OCI-LY1 (cell line): ENCODE data around the gene ZFP92.

Experiments used
- H2AFZ ChIP-seq: fragments of 200-600 bp; sonication (generic), shearing (Covaris generic); 2 replicates; pipeline ENCODE4 v1.6.0; 2014; ENCODE audit warnings: antibody characterized with exemption, mild to moderate bottlenecking, low read length
- H3F3A ChIP-seq: fragments of 200-600 bp; sonication (generic), shearing (Covaris generic); 2 replicates; pipeline ENCODE4 v1.6.0; 2014; ENCODE audit warnings: mild to moderate bottlenecking, antibody characterized with exemption, low read length, moderate library complexity; ENCODE audit not compliant: insufficient read depth
- H3K27ac ChIP-seq: fragments of 200-600 bp; sonication (generic); 2 replicates; pipeline ENCODE4 v1.5.1; 2014; ENCODE audit warnings: low read length, mixed run types, mild to moderate bottlenecking, low read depth; ENCODE audit not compliant: poor library complexity, severe bottlenecking
- H3K27me3 ChIP-seq: fragments of 200-600 bp; sonication (generic); 2 replicates; pipeline ENCODE4 v1.6.0; 2014; ENCODE audit warnings: antibody characterized with exemption, mild to moderate bottlenecking, low read length, moderate library complexity; ENCODE audit not compliant: insufficient read depth
- H3K36me3 ChIP-seq: fragments of 200-600 bp; sonication (generic); 2 replicates; pipeline ENCODE4 v1.6.1; 2014; ENCODE audit warnings: mild to moderate bottlenecking, antibody characterized with exemption, low read length, moderate library complexity, mixed read lengths; ENCODE audit not compliant: insufficient read depth
- H3K4me1 ChIP-seq: fragments of 200-600 bp; sonication (generic); 2 replicates; pipeline ENCODE4 v1.5.1; 2014; ENCODE audit warnings: mild to moderate bottlenecking, low read length, moderate library complexity; ENCODE audit not compliant: insufficient read depth, severe bottlenecking
- H3K4me2 ChIP-seq: fragments of 200-600 bp; sonication (generic), shearing (Covaris generic); 2 replicates; pipeline ENCODE4 v1.6.1; 2014; ENCODE audit warnings: low read length
- H3K4me3 ChIP-seq: fragments of 200-600 bp; sonication (generic); 2 replicates; pipeline ENCODE4 v1.5.1; 2014; ENCODE audit warnings: low read length, low read depth, mild to moderate bottlenecking, mixed read lengths; ENCODE audit not compliant: poor library complexity, severe bottlenecking
- H3K79me2 ChIP-seq: fragments of 200-600 bp; shearing (Covaris generic); 2 replicates; pipeline ENCODE4 v1.6.1; 2016; ENCODE audit warnings: mixed run types, low read length, mixed read lengths; ENCODE audit not compliant: insufficient read depth
- H3K9ac ChIP-seq: fragments of 200-600 bp; sonication (generic), shearing (Covaris generic); 2 replicates; pipeline ENCODE4 v1.6.1; 2014; ENCODE audit warnings: mild to moderate bottlenecking, low read length, mixed read lengths
- H3K9me2 ChIP-seq: fragments of 200-600 bp; sonication (generic), shearing (Covaris generic); 2 replicates; pipeline ENCODE4 v1.6.1; 2014; ENCODE audit warnings: low read depth, mild to moderate bottlenecking, low read length, mixed read lengths
- H3K9me3 ChIP-seq: fragments of 200-600 bp; shearing (Covaris generic); 2 replicates; pipeline ENCODE4 v1.6.1; 2014; ENCODE audit warnings: low read length, mixed read lengths
- H4K20me1 ChIP-seq: fragments of 200-600 bp; sonication (generic), shearing (Covaris generic); 2 replicates; pipeline ENCODE4 v1.6.0; 2016; ENCODE audit warnings: mild to moderate bottlenecking, low read length; ENCODE audit not compliant: insufficient read depth
- CTCF ChIP-seq: fragments of 200-600 bp; sonication (generic), shearing (Covaris generic); IDR thresholded peaks from 2 replicates; pipeline ENCODE4 v1.5.1; 2017; ENCODE audit warnings: mild to moderate bottlenecking, antibody characterized with exemption, low read length, moderate library complexity, mixed read lengths
- EZH2 ChIP-seq: fragments of 200-600 bp; sonication (generic), shearing (Covaris generic); IDR thresholded peaks from 2 replicates; pipeline ENCODE4 v1.8.0; 2017; ENCODE audit warnings: borderline replicate concordance, mixed run types, mild to moderate bottlenecking, antibody characterized with exemption, low read length, moderate library complexity, mixed read lengths

ZFP92 gene

DNA sequence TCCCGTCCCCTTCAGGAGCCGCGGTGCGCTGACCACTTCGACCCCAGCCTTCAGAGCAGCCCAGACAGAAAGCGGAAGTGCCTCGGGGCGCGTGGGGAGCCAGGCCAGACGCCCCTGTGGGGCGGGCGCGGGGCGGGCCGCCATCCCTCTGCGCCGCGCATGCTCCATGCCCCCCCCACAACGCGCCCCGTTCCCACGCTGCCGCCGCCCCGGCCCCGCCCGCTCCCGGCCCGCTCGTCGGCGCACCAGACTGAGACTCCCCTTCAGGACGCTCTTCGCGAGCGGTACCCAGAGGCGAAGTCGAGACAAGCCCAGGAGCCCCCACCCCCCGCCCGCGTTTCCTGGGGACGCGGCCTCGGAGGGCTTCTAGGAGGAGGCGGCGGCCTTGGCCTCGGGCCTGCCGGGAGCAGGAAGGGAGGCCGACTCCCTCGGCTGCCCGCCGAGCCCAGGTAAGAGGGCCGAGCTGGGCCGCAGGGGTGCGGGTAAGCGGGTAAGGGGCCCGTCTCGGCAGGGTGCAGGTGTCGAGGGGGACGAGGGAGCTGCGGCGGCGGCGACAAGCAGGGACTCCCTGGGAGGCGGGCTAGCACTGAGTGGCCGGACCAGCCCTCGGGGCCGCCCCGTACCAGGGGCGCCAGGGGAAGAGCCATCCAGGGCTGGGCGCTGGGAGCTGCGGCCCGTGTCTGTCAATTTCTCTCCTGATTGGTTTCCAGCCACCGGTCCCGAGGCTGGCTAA, at the start of gene ZFP92:
Gene ZFP92 (plus strand): TSS at position 218 of the 733 bp plus-strand sequence. CDS start 6,851 bp downstream, outside the sequence.
- Histone ChIP-seq H3K36me3 (no peaks in the 10 kb centered on the region), H3K27me3 (no peaks in the 10 kb centered on the region), H3K79me2 (no peaks in the 10 kb centered on the region), H4K20me1 (no peaks in the 10 kb centered on the region), H3K9me2 (no peaks in the 10 kb centered on the region), H3K4me3 (peak within 1 kb of the TSS; percentile 50), H3K9me3 (no peaks in the 10 kb centered on the region), H3K9ac (peak within 1 kb of the TSS; percentile 33; the same call in 1 of the 2 replicates), H3K4me1 (peaks cover 6% of the 10 kb centered on the region), H2AFZ (no peak within 1 kb of the TSS), H3K4me2 (peak within 1 kb of the TSS; percentile 53), H3K27ac (no peak within 1 kb of the TSS), H3F3A (no peaks in the 10 kb centered on the region)
- TF ChIP-seq CTCF: no peak
- TF ChIP-seq EZH2: no peak

DNA sequence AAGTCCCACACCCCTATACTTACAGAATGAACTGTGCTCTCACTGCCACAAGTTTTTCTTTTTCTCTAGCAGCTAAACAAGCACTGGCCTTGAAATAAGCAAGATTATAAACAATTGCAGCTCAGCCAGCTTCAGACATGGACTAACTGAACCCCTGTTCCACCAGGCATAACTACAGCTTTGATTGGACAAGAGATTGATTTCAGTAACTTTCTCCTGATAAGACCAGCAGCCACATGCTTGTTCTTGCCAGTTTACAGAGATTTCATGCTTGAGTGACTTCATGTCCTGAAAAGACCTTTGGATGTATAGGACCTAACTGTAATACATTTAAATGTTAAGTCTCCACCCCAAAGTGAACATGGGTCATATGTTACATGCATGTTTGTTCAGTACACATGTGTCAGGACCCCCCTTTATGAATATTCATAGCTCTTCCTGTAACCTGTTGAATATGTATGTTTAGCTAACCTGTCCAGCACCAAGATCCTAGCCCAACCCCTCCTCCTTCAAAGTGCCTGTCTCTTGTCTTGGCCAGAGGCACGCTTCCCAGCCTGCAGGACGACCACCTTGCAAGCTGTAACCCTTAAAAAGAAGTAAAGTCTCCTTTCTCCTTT, 49.4 kb upstream of the ZFP92 start:
- Histone ChIP-seq H3K4me1 (peaks cover 7% of the 10 kb centered on the region), H2AFZ (no peak overlapping the region), H3K9me2 (no peaks in the 10 kb centered on the region), H3K4me3 (no peak overlapping the region), H3F3A (no peaks in the 10 kb centered on the region), H3K36me3 (no peaks in the 10 kb centered on the region), H3K79me2 (no peaks in the 10 kb centered on the region), H3K4me2 (no peak overlapping the region), H3K9ac (no peak overlapping the region), H4K20me1 (no peaks in the 10 kb centered on the region), H3K27ac (no peak overlapping the region), H3K9me3 (no peaks in the 10 kb centered on the region), H3K27me3 (no peaks in the 10 kb centered on the region)
- TF ChIP-seq CTCF: no peak
- TF ChIP-seq EZH2: no peak

- no peaks in the 10 kb centered on the region for H3K9me3 ChIP-seq
- H2AFZ ChIP-seq: no peak overlapping the region
- no peak overlapping the region for H3K4me2 ChIP-seq
- no peaks in the 10 kb centered on the region for H3K79me2 ChIP-seq
- H3K9me2 ChIP-seq: no peaks in the 10 kb centered on the region
- no peaks in the 10 kb centered on the region for H3F3A ChIP-seq
- H3K4me3 ChIP-seq: no peak overlapping the region
- no peaks in the 10 kb centered on the region for H4K20me1 ChIP-seq
- H3K9ac ChIP-seq: no peak overlapping the region
- peaks cover 7% of the 10 kb centered on the region for H3K4me1 ChIP-seq
- H3K27me3 ChIP-seq: no peaks in the 10 kb centered on the region
- H3K36me3 ChIP-seq: no peaks in the 10 kb centered on the region
- H3K27ac ChIP-seq: no peak overlapping the region
- TF ChIP-seq EZH2 (no peak), CTCF (no peak)
Observed at GRCh38 chrX:153365670-153366069, 45.6 kb upstream of the ZFP92 start.
